ENCODE measurements around the gene ELFN1. TPM values are rescaled to one million over a fixed set of nuclear protein-coding genes. Genes with fewer than 3 reads are reported as not detected.

ELFN1 gene
- total RNA-seq, 2 donors from 2014 or later: 0.12 to 0.40 TPM

- H3K9ac ChIP-seq (ENCODE audit: low read depth in 2 of 2, low read length in 2 of 2): no peak overlapping the region
- TF ChIP-seq, protein P1, sequence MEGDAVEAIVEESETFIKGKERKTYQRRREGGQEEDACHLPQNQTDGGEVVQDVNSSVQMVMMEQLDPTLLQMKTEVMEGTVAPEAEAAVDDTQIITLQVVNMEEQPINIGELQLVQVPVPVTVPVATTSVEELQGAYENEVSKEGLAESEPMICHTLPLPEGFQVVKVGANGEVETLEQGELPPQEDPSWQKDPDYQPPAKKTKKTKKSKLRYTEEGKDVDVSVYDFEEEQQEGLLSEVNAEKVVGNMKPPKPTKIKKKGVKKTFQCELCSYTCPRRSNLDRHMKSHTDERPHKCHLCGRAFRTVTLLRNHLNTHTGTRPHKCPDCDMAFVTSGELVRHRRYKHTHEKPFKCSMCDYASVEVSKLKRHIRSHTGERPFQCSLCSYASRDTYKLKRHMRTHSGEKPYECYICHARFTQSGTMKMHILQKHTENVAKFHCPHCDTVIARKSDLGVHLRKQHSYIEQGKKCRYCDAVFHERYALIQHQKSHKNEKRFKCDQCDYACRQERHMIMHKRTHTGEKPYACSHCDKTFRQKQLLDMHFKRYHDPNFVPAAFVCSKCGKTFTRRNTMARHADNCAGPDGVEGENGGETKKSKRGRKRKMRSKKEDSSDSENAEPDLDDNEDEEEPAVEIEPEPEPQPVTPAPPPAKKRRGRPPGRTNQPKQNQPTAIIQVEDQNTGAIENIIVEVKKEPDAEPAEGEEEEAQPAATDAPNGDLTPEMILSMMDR (IDR thresholded peaks at IDR 0.05): no peak
- intact Hi-C loops (cut with DNase I): no loop called here
- no peaks in the 10 kb centered on the region for H3K27me3 ChIP-seq
- H3K4me3 ChIP-seq: no peak overlapping the region
- no peaks in the 10 kb centered on the region for H3K4me1 ChIP-seq
- H3K9me3 ChIP-seq: no peaks in the 10 kb centered on the region
- no peaks in the 10 kb centered on the region for H3K36me3 ChIP-seq
- no peak overlapping the region for H3K27ac ChIP-seq
- DNase-seq: no peak
These were observed 15.0 kb downstream of the ELFN1 start for GRCh38 chr7:1685000-1685624.

GRCh38 chr7:1688542-1688941 is 18.5 kb downstream of the ELFN1 start:
- no peak overlapping the region for H3K27ac ChIP-seq
- H3K9me3 ChIP-seq: no peaks in the 10 kb centered on the region
- no peak for DNase-seq
- TF ChIP-seq, protein P1 (IDR thresholded peaks at IDR 0.05): no peak
- H3K4me1 ChIP-seq: no peaks in the 10 kb centered on the region
- H3K4me3 ChIP-seq: no peak overlapping the region
- H3K27me3 ChIP-seq: no peaks in the 10 kb centered on the region
- H3K9ac ChIP-seq (ENCODE audit: low read depth in 2 of 2, low read length in 2 of 2): no peak overlapping the region
- intact Hi-C loops (cut with DNase I): no loop called here
- no peaks in the 10 kb centered on the region for H3K36me3 ChIP-seq

GRCh38 chr7:1689311-1689710 is 19.2 kb downstream of the ELFN1 start:
- H3K27me3 ChIP-seq: no peaks in the 10 kb centered on the region
- no peaks in the 10 kb centered on the region for H3K9me3 ChIP-seq
- no peaks in the 10 kb centered on the region for H3K36me3 ChIP-seq
- no peak overlapping the region for H3K4me3 ChIP-seq
- H3K9ac ChIP-seq (ENCODE audit: low read depth in 2 of 2, low read length in 2 of 2): no peak overlapping the region
- no peak for DNase-seq
- no peak overlapping the region for H3K27ac ChIP-seq
- intact Hi-C loops (cut with DNase I): no loop called here
- TF ChIP-seq, protein P1 (IDR thresholded peaks at IDR 0.05): no peak
- no peaks in the 10 kb centered on the region for H3K4me1 ChIP-seq

DNA sequence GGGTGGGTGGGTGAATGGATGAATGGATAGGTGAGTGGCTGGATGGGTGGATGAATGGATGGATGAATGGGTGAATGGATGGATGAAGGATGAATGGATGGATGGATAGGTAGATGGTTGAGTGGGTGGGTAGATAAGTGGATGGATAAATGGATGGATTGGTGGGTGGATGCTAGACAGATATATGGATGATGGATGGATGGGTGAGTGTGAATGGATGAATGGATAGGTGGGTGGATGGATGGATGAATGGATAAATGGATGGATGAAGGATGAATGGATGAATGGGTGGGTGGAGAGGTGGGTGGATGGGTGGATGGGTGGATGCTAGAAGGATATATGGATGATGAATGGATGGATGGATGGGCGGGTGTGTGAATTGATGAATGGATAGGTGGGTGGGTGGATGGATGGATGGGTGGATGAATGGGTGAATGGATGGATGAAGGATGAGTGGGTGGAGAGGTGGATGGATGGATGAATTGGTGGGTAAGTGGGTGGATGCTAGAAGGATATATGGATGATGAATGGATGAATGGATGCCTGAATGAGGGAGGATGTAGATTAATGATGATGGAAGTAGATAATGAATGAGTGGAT is 20.4 kb downstream of the ELFN1 start:
- intact Hi-C loops (cut with DNase I): no loop called here
- no peaks in the 10 kb centered on the region for H3K9me3 ChIP-seq
- no peak overlapping the region for H3K9ac ChIP-seq (ENCODE audit: low read depth in 2 of 2, low read length in 2 of 2)
- H3K27me3 ChIP-seq: no peaks in the 10 kb centered on the region
- no peak overlapping the region for H3K4me3 ChIP-seq
- H3K4me1 ChIP-seq: no peaks in the 10 kb centered on the region
- H3K36me3 ChIP-seq: no peaks in the 10 kb centered on the region
- H3K27ac ChIP-seq: no peak overlapping the region
- DNase-seq: no peak
- TF ChIP-seq, protein P1 (IDR thresholded peaks at IDR 0.05): no peak

DNA sequence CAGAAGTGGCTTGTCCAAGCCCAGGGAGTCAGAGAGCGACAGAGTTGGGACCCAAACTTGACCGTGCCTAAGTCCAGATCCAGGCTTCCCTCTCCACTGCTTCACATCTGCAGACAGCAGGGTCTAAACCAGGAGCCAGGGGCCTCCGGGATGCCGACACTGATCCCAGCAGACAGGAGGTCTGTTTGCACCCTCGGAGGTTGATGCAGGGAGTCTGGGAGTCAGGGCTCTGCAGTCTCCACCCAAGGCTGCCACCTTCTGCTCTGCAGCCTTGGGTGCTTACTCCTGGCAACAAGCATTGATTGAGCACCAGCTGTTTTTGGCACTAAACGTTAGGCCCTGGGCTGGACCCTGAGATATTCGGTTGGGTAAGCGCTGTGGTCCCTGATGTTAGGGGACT is 21.0 kb downstream of the ELFN1 start:
- TF ChIP-seq, protein P1 (IDR thresholded peaks at IDR 0.05): no peak
- intact Hi-C loops (cut with DNase I): no loop called here
- Histone ChIP-seq H3K27ac (no peak overlapping the region), H3K9ac (ENCODE audit: low read depth in 2 of 2, low read length in 2 of 2) (no peak overlapping the region), H3K27me3 (no peaks in the 10 kb centered on the region), H3K4me1 (no peaks in the 10 kb centered on the region), H3K9me3 (no peaks in the 10 kb centered on the region), H3K4me3 (no peak overlapping the region), H3K36me3 (no peaks in the 10 kb centered on the region)
- DNase-seq: no peak

All from colonic mucosa (tissue), 4 donors.